ENCODE measurements around the gene PTCHD1. TPM values are rescaled to one million over a fixed set of nuclear protein-coding genes. Genes with fewer than 3 reads are reported as not detected.

PTCHD1 gene
- total and polyA plus RNA-seq, 2 donors (not counting 1 experiment from before 2014, with no cell fraction given) = under 0.01 TPM; not detected in 1

DNA sequence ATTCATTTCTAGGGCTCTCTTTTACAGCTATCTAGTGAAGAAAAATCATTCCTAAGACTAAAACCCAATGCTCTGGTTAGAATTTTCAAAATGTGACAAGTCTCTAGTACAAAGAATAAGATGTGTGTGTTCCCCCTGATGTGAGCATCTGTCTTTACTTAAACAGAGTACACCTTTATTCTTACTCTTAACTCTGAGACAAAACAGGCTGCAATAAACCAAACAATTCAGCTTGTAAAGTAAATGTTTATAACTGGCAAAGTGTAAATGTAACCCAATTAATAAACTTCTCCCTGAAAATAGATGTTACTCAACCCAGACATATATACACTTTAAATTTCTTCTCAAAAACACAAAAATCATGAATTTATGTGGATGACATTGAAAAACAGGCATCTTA lies 51.6 kb downstream of the PTCHD1 start:
- H3K36me3 ChIP-seq (ENCODE audit: control insufficient read depth, insufficient read depth, low read length) = no peaks in the 10 kb centered on the region
- no peaks in the 10 kb centered on the region for H3K9me3 ChIP-seq (ENCODE audit: control insufficient read depth, insufficient read depth, low read depth, low read length)
- no peaks in the 10 kb centered on the region for H3K27me3 ChIP-seq (ENCODE audit: control insufficient read depth, insufficient read depth, low read length)
- no peak overlapping the region for H3K9ac ChIP-seq (ENCODE audit: insufficient read depth, low read length)
- no peaks in the 10 kb centered on the region for H3K4me1 ChIP-seq (ENCODE audit: control insufficient read depth, extremely low read depth, insufficient read depth, low read length)
- H3K4me3 ChIP-seq (replicated peaks in 1 of 4; ENCODE audit: control extremely low read depth in 1 of 4, insufficient read depth in 1 of 4, low read depth in 3 of 4, low read length in 4 of 4) = no peak overlapping the region
- no peaks in the 10 kb centered on the region for H3K79me2 ChIP-seq (ENCODE audit: control insufficient read depth, insufficient read depth, low read length)
- no peak for DNase-seq (ENCODE audit: low read depth in 2 of 2)
- no peaks in the 10 kb centered on the region for H4K20me1 ChIP-seq (ENCODE audit: control insufficient read depth, extremely low read depth, insufficient read depth, low read length)
- H3K27ac ChIP-seq (ENCODE audit: insufficient read depth, low read length) = no peak overlapping the region
- no peak overlapping the region for H2AFZ ChIP-seq (ENCODE audit: low read length)
- no peak overlapping the region for H3K4me2 ChIP-seq (ENCODE audit: extremely low read depth, insufficient read depth, low read length)
- TF ChIP-seq, protein P1, sequence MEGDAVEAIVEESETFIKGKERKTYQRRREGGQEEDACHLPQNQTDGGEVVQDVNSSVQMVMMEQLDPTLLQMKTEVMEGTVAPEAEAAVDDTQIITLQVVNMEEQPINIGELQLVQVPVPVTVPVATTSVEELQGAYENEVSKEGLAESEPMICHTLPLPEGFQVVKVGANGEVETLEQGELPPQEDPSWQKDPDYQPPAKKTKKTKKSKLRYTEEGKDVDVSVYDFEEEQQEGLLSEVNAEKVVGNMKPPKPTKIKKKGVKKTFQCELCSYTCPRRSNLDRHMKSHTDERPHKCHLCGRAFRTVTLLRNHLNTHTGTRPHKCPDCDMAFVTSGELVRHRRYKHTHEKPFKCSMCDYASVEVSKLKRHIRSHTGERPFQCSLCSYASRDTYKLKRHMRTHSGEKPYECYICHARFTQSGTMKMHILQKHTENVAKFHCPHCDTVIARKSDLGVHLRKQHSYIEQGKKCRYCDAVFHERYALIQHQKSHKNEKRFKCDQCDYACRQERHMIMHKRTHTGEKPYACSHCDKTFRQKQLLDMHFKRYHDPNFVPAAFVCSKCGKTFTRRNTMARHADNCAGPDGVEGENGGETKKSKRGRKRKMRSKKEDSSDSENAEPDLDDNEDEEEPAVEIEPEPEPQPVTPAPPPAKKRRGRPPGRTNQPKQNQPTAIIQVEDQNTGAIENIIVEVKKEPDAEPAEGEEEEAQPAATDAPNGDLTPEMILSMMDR (conservative IDR thresholded peaks at IDR 0.05 in 1 of 2, IDR thresholded peaks at IDR 0.05 in 1 of 2; ENCODE audit: low read depth in 1 of 2, low read length in 2 of 2) = no peak
- TF ChIP-seq EZH2 (IDR thresholded peaks at IDR 0.05; ENCODE audit: low read length, missing control alignments) = no peak

DNA sequence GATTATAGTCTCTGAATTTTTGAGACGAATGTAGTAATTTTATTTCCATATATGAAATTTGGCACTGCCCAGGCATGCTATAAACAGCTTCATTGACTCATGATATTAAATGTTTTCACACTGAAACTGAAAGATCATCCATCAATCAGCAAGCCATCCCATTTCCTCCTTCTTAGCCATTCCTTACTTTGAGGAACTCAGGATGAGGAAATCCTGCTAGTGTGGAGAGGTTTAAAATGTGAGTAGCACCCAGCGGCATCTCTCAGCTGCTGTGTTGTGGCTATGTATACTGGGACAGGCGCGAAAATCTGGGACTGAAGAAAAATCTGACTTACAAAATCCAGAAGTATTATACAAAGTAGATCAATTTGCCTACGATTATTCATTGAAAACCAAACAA lies 52.1 kb downstream of the PTCHD1 start:
- DNase-seq (ENCODE audit: low read depth in 2 of 2) = no peak
- no peak overlapping the region for H3K4me2 ChIP-seq (ENCODE audit: extremely low read depth, insufficient read depth, low read length)

DNA sequence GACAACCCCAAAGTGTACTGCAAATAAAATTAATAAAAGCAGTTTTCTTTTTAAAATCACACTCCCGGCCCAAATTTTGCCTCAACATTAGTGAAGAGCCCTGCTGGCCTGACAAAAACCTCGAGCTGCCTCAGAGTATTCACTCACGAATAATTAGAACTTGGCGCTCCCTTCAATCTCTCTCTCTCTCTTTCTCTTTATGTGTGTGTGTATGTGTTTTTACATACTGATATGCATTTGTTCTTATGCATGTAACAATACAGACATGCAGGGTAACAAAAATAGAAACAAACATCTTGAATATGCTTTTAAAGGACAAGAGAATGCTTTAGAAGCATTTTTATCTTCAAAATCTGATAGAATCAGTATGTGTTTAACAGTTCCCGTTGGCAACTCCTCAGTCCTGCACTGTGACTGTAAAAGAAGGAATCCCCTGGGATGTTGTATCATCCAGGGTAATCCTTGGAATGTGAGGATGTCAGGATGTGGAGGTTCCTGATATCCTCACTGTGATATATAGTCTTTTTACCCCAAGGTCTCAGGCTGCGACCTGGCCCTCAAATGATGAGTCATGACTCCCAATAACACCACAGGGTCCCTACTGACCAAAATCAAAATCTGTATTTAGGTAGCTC lies 53.0 kb downstream of the PTCHD1 start:
- H3K9ac ChIP-seq (ENCODE audit: insufficient read depth, low read length) = no peak overlapping the region
- TF ChIP-seq, protein P1 (conservative IDR thresholded peaks at IDR 0.05 in 1 of 2, IDR thresholded peaks at IDR 0.05 in 1 of 2; ENCODE audit: low read depth in 1 of 2, low read length in 2 of 2) = no peak
- TF ChIP-seq EZH2 (IDR thresholded peaks at IDR 0.05; ENCODE audit: low read length, missing control alignments) = no peak
- no peak for DNase-seq (ENCODE audit: low read depth in 2 of 2)
- H3K4me2 ChIP-seq (ENCODE audit: extremely low read depth, insufficient read depth, low read length) = no peak overlapping the region
- no peaks in the 10 kb centered on the region for H3K27me3 ChIP-seq (ENCODE audit: control insufficient read depth, insufficient read depth, low read length)
- H3K36me3 ChIP-seq (ENCODE audit: control insufficient read depth, insufficient read depth, low read length) = no peaks in the 10 kb centered on the region
- H3K9me3 ChIP-seq (ENCODE audit: control insufficient read depth, insufficient read depth, low read depth, low read length) = no peaks in the 10 kb centered on the region
- no peaks in the 10 kb centered on the region for H3K79me2 ChIP-seq (ENCODE audit: control insufficient read depth, insufficient read depth, low read length)
- no peaks in the 10 kb centered on the region for H3K4me1 ChIP-seq (ENCODE audit: control insufficient read depth, extremely low read depth, insufficient read depth, low read length)
- no peak overlapping the region for H3K27ac ChIP-seq (ENCODE audit: insufficient read depth, low read length)
- H3K4me3 ChIP-seq (replicated peaks in 1 of 4; ENCODE audit: control extremely low read depth in 1 of 4, insufficient read depth in 1 of 4, low read depth in 3 of 4, low read length in 4 of 4) = no peak overlapping the region
- H2AFZ ChIP-seq (ENCODE audit: low read length) = no peak overlapping the region
- H4K20me1 ChIP-seq (ENCODE audit: control insufficient read depth, extremely low read depth, insufficient read depth, low read length) = no peaks in the 10 kb centered on the region

More for the DNA sequence above, 52.1 kb downstream of the PTCHD1 start:
- Histone ChIP-seq H3K4me3 (replicated peaks in 1 of 4; ENCODE audit: control extremely low read depth in 1 of 4, insufficient read depth in 1 of 4, low read depth in 3 of 4, low read length in 4 of 4) (no peak overlapping the region), H3K9me3 (ENCODE audit: control insufficient read depth, insufficient read depth, low read depth, low read length) (no peaks in the 10 kb centered on the region), H3K79me2 (ENCODE audit: control insufficient read depth, insufficient read depth, low read length) (no peaks in the 10 kb centered on the region), H3K36me3 (ENCODE audit: control insufficient read depth, insufficient read depth, low read length) (no peaks in the 10 kb centered on the region), H3K4me1 (ENCODE audit: control insufficient read depth, extremely low read depth, insufficient read depth, low read length) (no peaks in the 10 kb centered on the region), H4K20me1 (ENCODE audit: control insufficient read depth, extremely low read depth, insufficient read depth, low read length) (no peaks in the 10 kb centered on the region), H2AFZ (ENCODE audit: low read length) (no peak overlapping the region), H3K27me3 (ENCODE audit: control insufficient read depth, insufficient read depth, low read length) (no peaks in the 10 kb centered on the region), H3K27ac (ENCODE audit: insufficient read depth, low read length) (no peak overlapping the region), H3K9ac (ENCODE audit: insufficient read depth, low read length) (no peak overlapping the region)
- no peak for TF ChIP-seq EZH2 (IDR thresholded peaks at IDR 0.05; ENCODE audit: low read length, missing control alignments)
- TF ChIP-seq, protein P1 (conservative IDR thresholded peaks at IDR 0.05 in 1 of 2, IDR thresholded peaks at IDR 0.05 in 1 of 2; ENCODE audit: low read depth in 1 of 2, low read length in 2 of 2) = no peak
